CD4-positive, alpha-beta T cell treated with Interleukin-17A for 4 hours (primary cell): ENCODE data around the gene SLC1A7.

Experiments
- DNase-seq: peaks from one replicate; pipeline ENCODE4 v3.0.0-alpha.2; 2020; ENCODE audit warnings: mixed read lengths

SLC1A7 gene

DNA sequence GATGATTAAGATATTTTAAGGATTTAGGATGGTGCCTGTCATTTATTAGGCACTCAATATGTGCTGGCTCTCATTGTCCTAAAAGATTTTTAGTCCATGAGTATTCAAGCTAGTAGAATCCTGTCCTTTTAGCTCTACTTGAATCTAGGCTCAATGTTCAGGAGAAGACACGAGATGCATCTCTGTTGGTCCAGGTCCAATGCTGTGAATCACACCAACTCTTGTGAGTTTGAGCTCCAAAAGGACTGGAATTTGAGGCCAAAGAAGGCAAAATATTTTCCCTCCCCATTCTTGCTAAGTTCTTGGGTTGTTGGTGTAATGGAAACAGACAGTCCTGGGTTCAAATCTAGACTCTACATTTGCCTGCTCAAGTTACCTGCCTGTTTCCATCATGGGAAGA is 81.9 kb downstream of the SLC1A7 start:
- no peak for DNase-seq

DNA sequence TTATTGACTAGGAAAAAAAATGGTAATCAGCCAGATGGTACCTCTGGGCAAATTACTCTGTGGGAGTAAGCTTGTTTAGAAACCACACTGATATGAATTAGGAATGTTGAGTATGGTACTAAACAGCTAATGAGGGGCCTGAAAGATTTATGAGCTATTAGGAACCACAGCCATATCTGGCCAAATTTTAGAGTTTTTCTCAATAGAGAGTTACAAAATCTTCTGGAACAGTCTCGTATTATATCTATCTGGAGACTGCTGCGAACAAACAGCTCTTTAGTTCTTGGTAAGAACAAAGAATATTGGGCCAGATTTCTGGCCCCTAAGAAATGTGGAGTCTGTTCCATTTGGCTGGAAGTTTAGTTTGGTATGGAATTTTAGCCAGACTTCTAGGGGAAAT is 85.3 kb downstream of the SLC1A7 start:
- DNase-seq, result no peak

DNA sequence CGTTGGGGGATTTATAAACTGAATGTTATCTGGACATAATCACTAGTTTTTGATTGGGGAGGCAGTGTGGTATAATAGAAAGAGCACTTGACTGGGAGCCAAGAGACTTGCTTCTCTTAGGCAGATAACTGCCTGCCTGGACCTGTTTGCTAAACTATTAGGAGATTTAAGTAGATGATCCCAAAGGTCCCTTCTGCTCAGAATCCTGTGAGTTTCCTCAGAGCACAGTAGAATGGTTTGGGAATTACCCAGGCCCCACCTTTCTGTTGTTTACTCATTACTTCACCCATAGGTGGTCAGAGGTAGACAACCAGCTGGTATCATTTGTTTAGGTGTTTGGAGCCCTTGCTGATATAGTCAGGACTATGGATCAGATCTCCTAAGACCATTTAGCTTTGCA is 90.8 kb downstream of the SLC1A7 start:
- no peak for DNase-seq

DNA sequence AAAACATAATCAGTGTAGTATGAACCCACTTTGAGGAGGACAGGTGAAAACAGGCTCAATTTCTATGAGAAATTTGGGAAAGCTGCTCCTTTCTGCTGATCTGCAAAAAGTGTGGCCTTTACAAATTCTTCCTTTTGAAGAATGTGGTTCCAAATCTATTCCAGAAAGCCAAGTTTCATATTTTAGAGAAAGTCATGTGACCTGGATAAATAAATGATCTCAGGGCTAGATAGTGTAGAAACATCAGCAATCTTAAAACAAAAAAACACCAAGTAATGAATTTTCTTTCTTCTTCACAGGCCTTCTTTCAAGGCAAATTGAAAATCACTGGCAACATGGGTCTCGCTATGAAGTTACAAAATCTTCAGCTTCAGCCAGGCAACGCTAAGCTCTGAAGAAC is 92.1 kb downstream of the SLC1A7 start:
- DNase-seq, result no peak

DNA sequence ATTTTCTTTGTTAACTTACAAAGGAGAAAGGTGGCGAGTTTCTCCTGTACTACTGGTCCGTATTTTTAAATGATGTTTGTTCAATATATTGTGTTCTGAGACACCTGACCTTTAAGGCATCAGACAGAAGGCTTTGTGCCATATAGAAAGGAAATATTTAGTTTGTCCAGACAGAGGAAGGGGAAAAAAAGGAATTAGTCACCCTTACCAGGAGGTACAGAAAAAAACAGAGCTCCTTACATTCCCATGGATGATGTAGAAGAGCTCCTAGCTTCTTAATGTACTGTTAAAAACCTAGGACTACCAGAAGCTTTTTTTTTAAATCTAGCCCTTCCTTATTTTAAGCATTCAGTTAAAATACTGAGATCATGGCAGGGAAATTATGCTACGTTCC is 92.9 kb downstream of the SLC1A7 start:
- DNase-seq, result no peak

DNA sequence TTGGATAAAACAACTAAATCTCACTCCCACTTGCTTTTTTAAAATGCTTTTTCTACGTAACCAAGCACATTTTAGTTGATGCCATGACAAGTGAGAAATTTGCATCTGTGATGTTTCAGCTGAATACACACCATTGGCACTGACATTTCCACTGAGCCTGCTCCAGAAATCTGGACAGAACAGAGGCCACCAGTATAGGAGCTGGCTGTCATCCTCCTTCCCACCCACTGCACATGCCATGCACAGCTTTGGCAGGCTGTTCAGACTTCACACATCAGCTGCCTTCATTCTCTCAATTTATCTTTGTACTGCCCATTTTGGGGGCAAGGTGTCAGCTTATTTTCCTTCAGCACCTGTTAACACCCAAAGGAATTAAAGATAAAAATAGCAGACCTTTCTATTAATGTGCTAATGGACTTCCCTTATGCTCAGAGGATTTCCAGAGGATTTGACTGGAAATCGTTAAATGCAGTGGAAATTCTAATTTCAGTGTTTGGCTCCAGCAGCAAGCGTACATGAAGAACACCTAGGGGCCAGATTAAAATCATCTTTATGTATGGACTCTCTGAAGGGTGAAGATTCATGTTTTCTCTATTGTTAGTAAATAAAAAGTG is 93.4 kb downstream of the SLC1A7 start:
- no peak for DNase-seq

DNA sequence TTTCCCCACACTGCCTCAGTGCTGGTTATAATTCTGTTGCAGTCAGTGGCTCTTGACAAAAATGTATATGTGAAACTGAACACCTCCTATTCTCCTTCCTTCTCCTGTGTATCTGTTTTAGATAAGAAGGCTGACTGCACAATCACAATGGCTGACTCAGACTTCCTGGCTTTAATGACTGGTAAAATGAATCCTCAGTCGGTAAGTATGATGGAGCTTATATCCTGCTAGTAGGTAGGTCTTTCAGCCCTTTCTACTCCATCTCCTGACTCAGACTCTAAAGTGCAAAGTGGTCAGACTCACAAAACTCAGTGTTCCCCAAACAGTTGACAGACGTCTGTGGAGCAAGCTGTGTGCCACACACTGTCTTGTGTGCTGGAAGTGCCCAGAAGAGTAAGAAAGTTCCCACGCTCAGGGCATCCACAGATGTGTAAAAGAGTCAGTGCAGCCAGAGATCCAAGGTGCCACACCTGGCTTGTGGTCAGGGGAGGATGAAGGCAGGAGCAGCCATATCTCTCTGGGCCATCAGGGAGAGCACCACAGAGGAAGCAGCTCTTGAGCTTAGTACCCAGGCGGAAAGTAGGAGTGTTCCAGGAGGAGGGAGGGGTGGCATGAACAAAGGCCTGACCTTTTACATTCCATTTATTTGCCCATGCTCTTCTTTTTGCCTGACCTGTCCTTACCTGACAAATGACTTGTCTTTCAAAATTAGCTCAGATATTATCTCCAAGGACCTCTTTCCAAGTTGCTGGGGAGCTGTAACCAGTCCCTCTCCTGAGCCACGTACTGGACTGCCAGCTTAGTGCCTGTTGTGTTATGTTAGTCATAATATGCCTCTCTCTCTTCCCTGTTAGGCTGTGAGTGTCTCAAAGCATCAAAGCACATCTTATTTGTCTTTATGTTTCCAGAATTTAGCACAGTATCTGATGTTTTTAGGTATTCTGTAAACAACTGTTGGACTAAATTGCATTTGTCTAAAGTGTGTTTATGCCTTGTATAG is 94.4 kb downstream of the SLC1A7 start:
- no peak for DNase-seq

DNA sequence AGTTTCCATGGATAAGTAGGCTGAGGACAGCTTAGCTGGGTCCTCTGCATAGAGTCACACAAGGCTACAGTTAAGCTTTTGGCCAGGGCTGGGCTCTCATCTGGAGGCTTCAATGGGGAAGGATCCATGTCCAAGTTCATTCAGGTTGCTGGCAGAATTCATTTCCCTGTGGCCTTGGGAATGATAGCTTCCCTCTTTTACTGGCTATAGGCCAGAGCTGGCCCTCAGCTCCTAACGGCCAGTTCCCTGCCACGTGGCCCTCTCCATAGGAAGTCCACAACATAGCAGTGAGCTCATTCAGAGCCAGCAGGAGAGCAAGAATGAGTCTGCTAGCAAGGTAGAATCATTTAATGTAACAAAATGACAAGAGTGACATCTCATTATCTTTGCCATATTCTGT is 95.5 kb downstream of the SLC1A7 start:
- no peak for DNase-seq

DNA sequence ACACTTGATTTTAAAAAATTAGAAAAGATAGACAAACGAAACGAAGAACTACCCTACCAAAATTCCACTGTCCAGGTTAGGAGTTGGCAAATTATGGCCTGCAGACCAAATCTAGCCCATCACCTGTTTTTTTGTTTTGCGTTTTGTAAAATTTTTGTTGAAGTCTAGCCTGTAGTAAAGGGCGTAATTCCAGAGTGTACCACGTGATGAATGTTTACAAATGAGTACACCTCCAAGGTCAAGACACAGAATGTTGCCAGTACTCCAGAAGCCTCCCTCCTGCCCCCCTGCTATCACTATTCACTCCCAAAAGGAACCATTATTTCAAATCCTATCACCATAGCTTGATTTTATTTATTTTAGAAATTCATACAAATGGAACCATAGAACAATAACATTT is 97.5 kb downstream of the SLC1A7 start:
- no peak for DNase-seq

DNA sequence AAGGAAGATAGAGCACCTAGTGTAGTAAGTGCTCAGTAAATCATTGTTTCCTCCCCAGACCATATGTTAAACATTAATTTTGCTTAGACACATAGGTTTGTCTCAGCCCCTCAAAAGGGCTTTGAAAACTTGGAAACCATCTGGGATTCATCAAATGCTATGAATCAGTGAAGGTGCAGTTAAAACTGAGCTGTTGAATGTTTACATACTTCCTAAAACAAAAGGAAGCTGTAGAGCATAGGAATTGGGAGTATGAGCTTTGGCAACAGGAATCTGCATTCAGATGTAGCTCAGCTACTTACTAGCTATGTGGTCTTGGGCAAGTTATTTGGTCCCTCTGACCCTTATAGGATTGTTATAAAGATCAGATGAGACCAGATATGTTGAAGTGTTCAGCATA is 99.2 kb downstream of the SLC1A7 start:
- no peak for DNase-seq

DNA sequence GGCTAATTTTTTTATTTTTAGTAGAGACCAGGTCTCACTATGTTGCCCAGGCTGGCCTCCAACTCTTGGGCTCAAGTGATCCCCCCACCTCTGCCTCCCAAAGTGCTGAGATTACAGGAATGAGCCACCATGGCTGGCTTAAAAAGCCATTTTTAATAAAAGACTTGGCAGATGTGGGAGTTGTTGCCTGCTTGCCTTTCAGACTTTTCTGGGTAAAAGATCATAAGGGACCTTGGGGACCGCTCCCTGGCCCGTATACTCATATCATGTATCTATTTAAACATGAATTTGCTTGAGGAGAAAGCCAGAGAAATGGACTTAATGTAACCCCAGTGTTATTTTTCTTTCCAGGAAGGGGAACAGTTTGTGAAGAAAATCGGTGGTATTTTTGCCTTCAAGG is 103.9 kb downstream of the SLC1A7 start:
- DNase-seq, result no peak
